ENCODE data around the gene GGTLC1. TPM values are rescaled to one million over a fixed set of nuclear protein-coding genes. Genes with fewer than 3 reads are reported as not detected.

GGTLC1 gene
- total RNA-seq, 1 donor from 2014 or later, result not detected

- no peak for DNase-seq (ENCODE audit: low spot score)
Measured at GRCh38 chr20:23966298-23966697, 22.3 kb downstream of the GGTLC1 start.

GRCh38 chr20:23963941-23964340, 24.6 kb downstream of the GGTLC1 start:
- DNase-seq (ENCODE audit: low spot score), result no peak

- DNase-seq (ENCODE audit: low spot score), result no peak
Measured at GRCh38 chr20:23962272-23962671, 26.3 kb downstream of the GGTLC1 start.

- DNase-seq (ENCODE audit: low spot score), result no peak
Measured at GRCh38 chr20:23959054-23959453, 29.5 kb downstream of the GGTLC1 start.

DNA sequence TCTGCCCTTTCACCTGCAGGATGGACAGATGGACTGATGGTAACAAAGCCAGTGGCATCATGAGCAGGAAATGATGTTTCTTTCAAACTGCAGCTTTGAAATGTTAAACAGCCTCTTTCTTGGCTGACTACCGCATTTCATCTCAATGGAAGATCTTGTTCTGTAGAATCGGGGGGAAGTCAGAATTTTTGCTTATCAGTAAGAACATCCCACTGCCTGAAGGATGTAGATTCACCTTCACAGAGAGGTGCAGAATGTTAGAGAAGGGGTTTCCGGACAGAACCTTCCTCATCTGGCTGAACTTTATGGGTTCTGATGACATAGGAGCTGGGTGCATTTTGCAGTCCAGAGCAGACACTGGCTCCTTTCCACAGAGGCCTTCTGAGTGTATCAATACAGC, 32.7 kb downstream of the GGTLC1 start:
- no peak for DNase-seq (ENCODE audit: low spot score)

- DNase-seq (ENCODE audit: low spot score), result no peak
Measured at GRCh38 chr20:23954008-23954745, 34.4 kb downstream of the GGTLC1 start.

DNA sequence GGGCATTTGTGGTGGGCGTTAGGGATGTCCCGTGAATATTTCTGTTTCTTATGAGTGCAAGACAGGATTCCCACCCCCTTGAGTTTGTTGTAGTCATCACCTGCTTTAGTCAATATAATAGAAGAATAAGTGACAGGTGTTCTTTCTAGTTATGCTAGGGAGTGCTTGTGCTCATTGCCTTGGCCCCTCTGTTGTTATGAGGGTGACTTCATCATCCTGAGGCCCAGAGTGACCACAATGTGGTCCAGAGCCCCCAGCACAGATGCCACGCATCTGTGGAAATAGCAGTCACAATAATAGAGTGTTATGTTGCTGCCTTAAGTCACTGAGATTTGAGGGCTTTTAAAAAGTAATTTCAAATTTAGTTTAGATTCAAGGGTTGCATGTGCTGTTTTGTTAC, 42.4 kb downstream of the GGTLC1 start:
- DNase-seq (ENCODE audit: low spot score), result no peak

GRCh38 chr20:23943304-23943703, 45.3 kb downstream of the GGTLC1 start:
- DNase-seq (ENCODE audit: low spot score), result no peak

- DNase-seq (ENCODE audit: low spot score), result no peak
Measured at GRCh38 chr20:23939641-23940040, 48.9 kb downstream of the GGTLC1 start.

DNA sequence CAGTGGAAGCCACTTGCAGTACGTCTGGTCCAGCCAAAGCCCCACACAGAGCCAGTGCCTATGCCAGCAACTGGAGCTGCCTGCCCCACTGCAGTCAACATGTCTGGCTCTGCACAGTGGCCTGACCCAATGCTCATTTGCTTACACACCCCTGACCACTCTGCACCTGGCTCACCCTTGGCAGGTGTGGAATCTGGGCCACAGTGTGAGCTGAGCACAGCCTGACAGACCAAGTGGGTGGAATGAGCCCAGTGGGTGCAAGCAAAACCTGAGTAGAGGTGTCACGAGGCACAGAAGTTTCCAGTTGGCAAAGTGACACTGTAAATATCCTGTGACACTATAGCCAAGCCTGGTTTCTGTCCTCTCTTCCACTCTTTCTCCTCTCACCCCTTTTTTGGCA, 49.5 kb downstream of the GGTLC1 start:
- DNase-seq (ENCODE audit: low spot score), result no peak

- DNase-seq (ENCODE audit: low spot score), result no peak
Measured at GRCh38 chr20:23938118-23938438, 50.5 kb downstream of the GGTLC1 start.

- peak; percentile 61 for DNase-seq (ENCODE audit: low spot score)
Measured at GRCh38 chr20:23937303-23938117, 51.1 kb downstream of the GGTLC1 start.

Other genes with a start within 250 kb of the GGTLC1 start
- gene CST1, start 237.8 kb downstream of the GGTLC1 start, total RNA-seq (ENCODE audit: insufficient read depth, low replicate concordance), result not detected
- gene CST2, start 162.1 kb downstream of the GGTLC1 start, total RNA-seq (ENCODE audit: insufficient read depth, low replicate concordance), result not detected
- gene CST5, start 109.0 kb downstream of the GGTLC1 start, total RNA-seq (ENCODE audit: insufficient read depth, low replicate concordance), result not detected

Data from umbilical cord (tissue), 2 donors.